DOHH2 (cell line): Measurements from ENCODE around the gene PRDX5.

Experiments used
- H3F3A ChIP-seq: fragments of 200-600 bp; sonication (generic), shearing (Covaris generic); 2 replicates; pipeline ENCODE4 v1.6.0; 2016; ENCODE audit warnings: antibody characterized with exemption, mild to moderate bottlenecking; ENCODE audit not compliant: control insufficient read depth, insufficient read depth
- H3K27ac ChIP-seq: fragments of 200-600 bp; sonication (generic); 2 replicates; pipeline ENCODE4 v1.5.1; 2014; ENCODE audit warnings: low read depth, mild to moderate bottlenecking, low read length, moderate library complexity
- H3K27me3 ChIP-seq: fragments of 200-600 bp; sonication (generic); 2 replicates; pipeline ENCODE4 v1.6.1; 2014; ENCODE audit warnings: mild to moderate bottlenecking, low read length, mixed read lengths; ENCODE audit not compliant: control insufficient read depth
- H3K36me3 ChIP-seq: fragments of 200-600 bp; sonication (generic); 2 replicates; pipeline ENCODE4 v1.6.1; 2014; ENCODE audit warnings: mild to moderate bottlenecking, low read length, moderate library complexity, mixed read lengths; ENCODE audit not compliant: control insufficient read depth
- H3K4me1 ChIP-seq: fragments of 200-600 bp; sonication (generic); 2 replicates; pipeline ENCODE4 v1.6.1; 2014; ENCODE audit warnings: mild to moderate bottlenecking, low read length, mixed read lengths; ENCODE audit not compliant: control insufficient read depth
- H3K4me2 ChIP-seq: fragments of 200-600 bp; sonication (generic); 2 replicates; pipeline ENCODE4 v1.6.0; 2014; ENCODE audit warnings: mild to moderate bottlenecking, low read length, moderate library complexity
- H3K4me3 ChIP-seq: fragments of 200-600 bp; sonication (generic); 2 replicates; pipeline ENCODE4 v1.5.1; 2014; ENCODE audit warnings: mild to moderate bottlenecking, low read length, mixed read lengths
- H3K79me2 ChIP-seq: fragments of 200-600 bp; sonication (generic); 2 replicates; pipeline ENCODE4 v1.6.1; 2014; ENCODE audit warnings: mild to moderate bottlenecking, low read length, mixed read lengths; ENCODE audit not compliant: control insufficient read depth
- H3K9me2 ChIP-seq: fragments of 200-600 bp; sonication (generic); replicated peaks from 2 replicates; pipeline ENCODE4 v1.6.1; 2014; ENCODE audit warnings: mild to moderate bottlenecking, low read length, mixed read lengths; ENCODE audit not compliant: control insufficient read depth
- H3K9me3 ChIP-seq: fragments of 200-600 bp; sonication (generic); 2 replicates; pipeline ENCODE4 v1.6.1; 2014; ENCODE audit warnings: antibody characterized with exemption, low read length, mixed read lengths; ENCODE audit not compliant: control insufficient read depth, insufficient read depth
- H4K20me1 ChIP-seq: fragments of 200-600 bp; sonication (generic); 2 replicates; pipeline ENCODE4 v1.6.0; 2014; ENCODE audit warnings: low read depth, mild to moderate bottlenecking, antibody characterized with exemption, low read length, moderate library complexity; ENCODE audit not compliant: control insufficient read depth, insufficient read depth
- EZH2phosphoT487 ChIP-seq: fragments of 200-600 bp; sonication (generic); IDR thresholded peaks from 2 replicates; pipeline ENCODE4 v1.6.1; 2017; ENCODE audit warnings: borderline replicate concordance, mild to moderate bottlenecking, antibody characterized with exemption, low read length, moderate library complexity, mixed read lengths
- TF ChIP-seq, protein P1 (sequence below): fragments of 200-600 bp; sonication (generic); IDR thresholded peaks from one replicate; pipeline ENCODE4 v1.5.1; 2014; ENCODE audit warnings: antibody characterized with exemption, mild to moderate bottlenecking, low read depth, low read length; ENCODE audit not compliant: poor library complexity, severe bottlenecking

The PRDX5 gene

DNA sequence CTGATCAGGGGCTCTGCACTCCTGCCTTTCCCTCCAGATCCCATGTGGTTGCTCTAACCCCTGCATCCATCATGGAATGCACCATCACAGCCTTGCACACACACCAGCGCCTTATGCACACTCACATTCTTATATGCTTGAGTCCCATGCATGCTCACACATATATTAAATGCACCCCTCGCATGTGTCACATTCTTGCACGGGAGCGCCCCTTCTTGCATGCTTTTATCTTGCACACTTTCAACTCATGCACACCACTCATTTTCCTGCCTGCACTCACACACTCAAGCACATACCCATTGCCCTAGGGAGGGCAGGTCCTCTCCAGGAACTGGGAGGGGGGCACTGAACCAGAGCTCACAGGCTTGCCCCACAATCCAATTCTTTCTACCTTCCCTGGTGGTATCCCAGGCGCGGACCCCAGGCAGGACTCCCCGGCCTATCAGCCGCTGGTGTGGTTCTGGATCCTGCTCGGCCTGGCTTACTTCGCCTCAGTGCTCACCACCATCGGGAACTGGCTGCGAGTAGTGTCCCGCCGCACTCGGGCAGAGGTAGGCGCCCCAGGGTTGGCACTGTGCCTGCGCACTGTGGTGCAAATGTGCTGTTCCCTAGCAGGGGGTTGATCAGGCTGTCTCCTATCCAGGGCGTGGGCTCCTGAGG, 20.1 kb upstream of the PRDX5 start:
- Histone ChIP-seq H4K20me1 (no peaks in the 10 kb centered on the region), H3K9me3 (no peaks in the 10 kb centered on the region), H3K4me2 (no peak overlapping the region), H3K79me2 (no peaks in the 10 kb centered on the region), H3K27ac (no peak overlapping the region), H3K4me3 (no peak overlapping the region), H3F3A (no peaks in the 10 kb centered on the region; the same call in 1 of the 2 replicates), H3K27me3 (peaks cover 77% of the 10 kb centered on the region), H3K36me3 (no peaks in the 10 kb centered on the region), H3K4me1 (peaks cover 15% of the 10 kb centered on the region), H3K9me2 (no peaks in the 10 kb centered on the region)
- TF ChIP-seq, protein P1, sequence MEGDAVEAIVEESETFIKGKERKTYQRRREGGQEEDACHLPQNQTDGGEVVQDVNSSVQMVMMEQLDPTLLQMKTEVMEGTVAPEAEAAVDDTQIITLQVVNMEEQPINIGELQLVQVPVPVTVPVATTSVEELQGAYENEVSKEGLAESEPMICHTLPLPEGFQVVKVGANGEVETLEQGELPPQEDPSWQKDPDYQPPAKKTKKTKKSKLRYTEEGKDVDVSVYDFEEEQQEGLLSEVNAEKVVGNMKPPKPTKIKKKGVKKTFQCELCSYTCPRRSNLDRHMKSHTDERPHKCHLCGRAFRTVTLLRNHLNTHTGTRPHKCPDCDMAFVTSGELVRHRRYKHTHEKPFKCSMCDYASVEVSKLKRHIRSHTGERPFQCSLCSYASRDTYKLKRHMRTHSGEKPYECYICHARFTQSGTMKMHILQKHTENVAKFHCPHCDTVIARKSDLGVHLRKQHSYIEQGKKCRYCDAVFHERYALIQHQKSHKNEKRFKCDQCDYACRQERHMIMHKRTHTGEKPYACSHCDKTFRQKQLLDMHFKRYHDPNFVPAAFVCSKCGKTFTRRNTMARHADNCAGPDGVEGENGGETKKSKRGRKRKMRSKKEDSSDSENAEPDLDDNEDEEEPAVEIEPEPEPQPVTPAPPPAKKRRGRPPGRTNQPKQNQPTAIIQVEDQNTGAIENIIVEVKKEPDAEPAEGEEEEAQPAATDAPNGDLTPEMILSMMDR, result no peak
- TF ChIP-seq EZH2phosphoT487, result no peak

DNA sequence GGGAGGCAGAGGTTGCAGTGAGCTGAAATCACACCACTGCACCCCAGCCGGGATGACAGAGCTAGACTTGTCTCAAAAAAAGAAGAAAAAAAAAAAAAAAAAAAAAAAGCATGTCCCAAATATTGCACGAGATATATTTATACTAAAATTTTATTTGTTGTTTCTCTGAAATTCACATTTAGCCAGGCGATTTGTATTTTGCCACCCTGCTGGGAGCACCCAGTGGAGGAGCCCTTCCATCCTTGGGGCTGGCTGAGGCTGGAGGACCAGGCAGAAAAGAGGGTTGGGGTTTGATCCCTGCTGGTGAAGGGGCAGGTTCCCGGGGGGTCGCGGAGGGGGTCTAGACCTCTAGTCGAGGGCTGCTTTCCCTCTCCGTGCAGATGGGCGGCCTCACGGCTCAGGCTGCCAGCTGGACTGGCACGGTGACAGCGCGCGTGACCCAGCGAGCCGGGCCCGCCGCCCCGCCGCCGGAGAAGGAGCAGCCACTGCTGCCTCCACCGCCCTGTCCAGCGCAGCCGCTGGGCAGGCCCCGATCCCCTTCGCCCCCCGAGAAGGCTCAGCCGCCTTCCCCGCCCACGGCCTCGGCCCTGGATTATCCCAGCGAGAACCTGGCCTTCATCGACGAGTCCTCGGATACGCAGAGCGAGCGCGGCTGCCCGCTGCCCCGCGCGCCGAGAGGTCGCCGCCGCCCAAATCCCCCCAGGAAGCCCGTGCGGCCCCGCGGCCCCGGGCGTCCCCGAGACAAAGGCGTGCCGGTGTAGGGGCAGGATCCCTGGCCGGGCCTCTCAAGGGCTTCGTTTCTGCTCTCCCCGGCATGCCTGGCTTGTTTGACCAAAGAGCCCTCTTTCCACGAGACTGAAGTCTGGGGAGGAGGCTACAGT, 18.7 kb upstream of the PRDX5 start:
- Histone ChIP-seq H3K4me1 (peaks cover 26% of the 10 kb centered on the region), H3K9me3 (no peaks in the 10 kb centered on the region), H3K9me2 (no peaks in the 10 kb centered on the region), H3K27me3 (peaks cover 64% of the 10 kb centered on the region), H3K4me2 (no peak overlapping the region), H3K4me3 (no peak overlapping the region), H4K20me1 (no peaks in the 10 kb centered on the region), H3K36me3 (no peaks in the 10 kb centered on the region), H3K79me2 (no peaks in the 10 kb centered on the region), H3K27ac (no peak overlapping the region), H3F3A (no peaks in the 10 kb centered on the region; the same call in 1 of the 2 replicates)
- no peak for TF ChIP-seq EZH2phosphoT487
- TF ChIP-seq, protein P1, result no peak

DNA sequence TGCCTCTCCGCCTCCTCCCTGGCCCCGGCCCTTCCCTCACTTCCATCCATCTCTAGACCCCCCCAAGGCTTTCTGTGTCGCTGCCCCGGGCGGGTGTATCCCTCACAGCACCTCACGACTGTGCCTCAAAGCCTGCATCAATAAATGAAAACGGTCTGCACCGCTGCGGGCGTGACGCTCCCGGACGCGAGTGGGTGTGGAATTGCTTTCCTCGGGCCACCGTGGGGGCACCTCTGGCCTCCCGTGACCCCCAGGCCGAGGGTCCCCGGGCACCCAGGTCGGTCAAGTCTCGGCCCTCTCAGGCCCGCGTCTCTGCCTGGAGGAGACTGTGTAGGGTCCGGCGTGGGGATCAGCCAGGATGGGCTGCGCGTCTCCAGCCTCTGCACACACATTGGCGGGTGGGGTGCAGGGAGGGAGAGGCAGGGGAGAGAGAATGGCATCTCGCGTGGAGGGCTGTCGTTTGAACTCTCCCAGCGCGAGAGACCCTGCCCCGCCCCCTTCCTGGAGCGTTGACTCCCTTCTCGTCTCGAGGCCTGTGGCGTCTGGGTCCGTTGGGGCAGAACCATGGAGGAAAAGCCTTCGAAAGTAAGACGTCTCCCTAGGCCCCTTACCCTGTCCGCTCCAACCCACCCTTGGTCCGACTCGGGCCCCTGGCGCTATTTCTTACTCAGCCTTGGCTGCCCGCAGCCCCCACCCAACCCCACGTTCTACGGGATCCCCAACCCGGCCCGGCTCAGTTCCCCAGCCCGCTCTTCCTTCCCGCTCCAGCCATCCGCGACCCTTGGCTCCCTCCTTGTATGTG, 17.9 kb upstream of the PRDX5 start, which contains the start of gene CATSPERZ:
Gene CATSPERZ, plus strand, starts transcription at position 512 of the 802 bp plus-strand sequence. Its CDS starts 53 bp downstream, at position 565.
- Histone ChIP-seq H4K20me1 (no peaks in the 10 kb centered on the region), H3K36me3 (peaks cover 4% of the 10 kb centered on the region; the same call in 1 of the 2 replicates), H3F3A (no peaks in the 10 kb centered on the region; the same call in 1 of the 2 replicates), H3K79me2 (no peaks in the 10 kb centered on the region), H3K4me2 (peak within 1 kb of the TSS; percentile 78), H3K4me1 (peaks cover 27% of the 10 kb centered on the region), H3K9me3 (no peaks in the 10 kb centered on the region), H3K27ac (no peak within 1 kb of the TSS), H3K4me3 (peak within 1 kb of the TSS; percentile 60), H3K27me3 (peaks cover 58% of the 10 kb centered on the region), H3K9me2 (no peaks in the 10 kb centered on the region)
- TF ChIP-seq, protein P1, result no peak
- peak; percentile 89; the same call in 1 of the 2 replicates for TF ChIP-seq EZH2phosphoT487
